ENCODE results near the gene MXD4. TPM values are rescaled to one million over a fixed set of nuclear protein-coding genes. Genes with fewer than 3 reads are reported as not detected.

MXD4 gene
- polyA plus RNA-seq, 4 donors = 24.0 to 46.7 (median 32.7) TPM

DNA sequence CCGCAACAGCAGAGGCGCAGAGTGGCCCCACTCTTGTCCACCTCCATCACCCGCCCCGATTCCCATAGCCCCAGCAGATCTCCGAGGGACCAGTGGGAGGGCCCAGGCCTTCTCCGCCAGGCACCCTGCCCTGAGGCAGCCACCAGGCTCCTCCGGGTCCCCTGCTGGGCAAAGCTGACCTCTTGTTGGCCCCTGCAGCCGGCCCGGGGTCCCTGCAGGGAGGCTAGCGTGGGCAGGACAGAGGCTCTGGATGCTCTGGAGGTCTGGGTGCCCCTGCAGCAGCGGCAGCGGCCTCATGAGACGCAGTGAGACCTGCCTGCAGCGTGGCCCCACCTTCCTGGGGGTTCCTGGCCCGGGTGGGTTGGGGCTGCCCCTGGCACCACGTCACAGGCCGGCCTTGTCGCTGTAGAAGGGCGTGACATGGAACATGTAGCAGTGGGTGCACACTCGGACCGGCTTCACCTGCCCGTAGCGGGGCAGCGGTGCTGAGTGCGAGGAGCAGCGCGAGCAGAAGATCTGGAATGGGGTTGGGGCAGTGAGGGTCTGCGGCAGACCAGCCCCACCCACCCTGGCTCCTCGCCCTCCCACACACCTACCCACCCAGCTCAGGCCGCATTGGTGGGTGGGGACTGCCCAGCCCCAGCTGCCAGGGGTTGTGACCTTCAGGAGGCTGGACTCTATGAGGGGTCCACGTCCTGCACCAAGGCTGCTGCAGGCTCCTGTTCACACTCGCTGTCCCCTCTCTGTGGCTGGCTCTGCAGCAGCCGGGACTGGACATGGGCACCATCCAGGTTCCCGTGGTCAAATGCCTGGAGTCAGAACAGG, 8.6 kb upstream of the MXD4 start:
- Histone ChIP-seq H3K27ac (ENCODE audit: low read depth in 1 of 3, low read length in 2 of 3) (no peak overlapping the region), H3K36me3 (ENCODE audit: control insufficient read depth in 3 of 3, insufficient read depth in 2 of 3, low read depth in 1 of 3, low read length in 3 of 3) (peaks cover 0 to 12% (median 0%) of the 10 kb centered on the region in 3 donors), H3K9me3 (ENCODE audit: control insufficient read depth in 2 of 2, insufficient read depth in 1 of 2, low read depth in 1 of 2, low read length in 1 of 2) (no peaks in the 10 kb centered on the region), H3K27me3 (ENCODE audit: control insufficient read depth in 3 of 3, insufficient read depth in 3 of 3, low read length in 3 of 3) (no peaks in the 10 kb centered on the region), H3K4me3 (ENCODE audit: low read depth in 1 of 3, low read length in 3 of 3) (no peak overlapping the region), H3K4me1 (ENCODE audit: control insufficient read depth in 3 of 3, insufficient read depth in 2 of 3, low read depth in 1 of 3, low read length in 2 of 3) (peaks cover 0 to 4% (median 0%) of the 10 kb centered on the region in 3 donors)
- no peak for FAIRE-seq
- 89 to 90% (median 89%) methylated on average over 28 to 34 of the region's 34 CpGs for WGBS, 3 donors
- DNase-seq = no peak

DNA sequence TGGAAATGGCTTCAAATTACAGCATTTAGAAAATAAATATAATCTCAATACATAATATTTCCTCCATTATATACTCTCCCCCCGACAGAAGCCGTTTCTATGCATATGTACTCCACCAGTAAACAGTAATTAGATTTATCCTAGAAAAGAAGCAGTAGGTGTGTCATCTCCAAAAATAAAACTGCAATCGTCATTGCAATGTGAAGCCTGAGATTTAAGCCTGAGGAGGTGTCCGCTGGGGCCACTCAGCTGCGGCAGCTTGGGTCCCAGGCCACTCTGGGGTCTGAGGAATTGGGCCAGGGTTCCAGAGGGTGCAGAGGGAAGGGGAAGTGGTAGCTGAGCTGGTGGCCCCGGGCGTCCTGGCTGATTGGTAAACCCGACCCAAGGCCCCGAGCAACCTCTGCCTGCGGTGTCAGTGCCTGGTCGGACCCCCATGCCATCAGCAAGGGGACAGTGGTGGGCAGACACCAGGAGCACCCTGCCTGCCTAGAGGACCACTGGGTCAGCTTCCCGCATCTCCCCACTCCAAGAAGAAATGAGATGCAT, 7.8 kb upstream of the MXD4 start:
- Histone ChIP-seq H3K36me3 (ENCODE audit: control insufficient read depth in 3 of 3, insufficient read depth in 2 of 3, low read depth in 1 of 3, low read length in 3 of 3) (peaks cover 0 to 10% (median 0%) of the 10 kb centered on the region in 3 donors), H3K27ac (ENCODE audit: low read depth in 1 of 3, low read length in 2 of 3) (no peak overlapping the region), H3K27me3 (ENCODE audit: control insufficient read depth in 3 of 3, insufficient read depth in 3 of 3, low read length in 3 of 3) (no peaks in the 10 kb centered on the region), H3K4me3 (ENCODE audit: low read depth in 1 of 3, low read length in 3 of 3) (no peak overlapping the region), H3K9me3 (ENCODE audit: control insufficient read depth in 2 of 2, insufficient read depth in 1 of 2, low read depth in 1 of 2, low read length in 1 of 2) (no peaks in the 10 kb centered on the region), H3K4me1 (ENCODE audit: control insufficient read depth in 3 of 3, insufficient read depth in 2 of 3, low read depth in 1 of 3, low read length in 2 of 3) (peaks cover 0 to 4% (median 0%) of the 10 kb centered on the region in 3 donors)
- FAIRE-seq = no peak
- DNase-seq = no peak
- WGBS, 3 donors = 82 to 90% (median 84%) methylated on average over 12 of the region's 12 CpGs

DNA sequence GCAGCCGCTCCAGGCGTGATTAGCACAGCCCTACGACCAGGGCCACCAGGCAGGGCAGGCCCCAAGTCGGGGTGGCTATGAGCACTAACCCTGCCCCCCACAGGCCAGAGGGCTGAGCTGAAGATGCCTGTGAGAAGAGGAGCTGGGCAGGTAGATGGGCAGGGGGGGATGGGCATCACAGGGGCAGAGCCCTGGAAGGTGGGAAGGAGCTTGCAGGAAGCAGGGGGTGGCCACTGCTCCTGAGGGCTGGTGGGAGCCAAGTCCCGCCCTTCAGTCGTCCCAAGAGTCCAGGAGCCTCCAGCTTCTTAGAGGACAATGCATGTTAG, 7.3 kb upstream of the MXD4 start:
- H3K27me3 ChIP-seq (ENCODE audit: control insufficient read depth in 3 of 3, insufficient read depth in 3 of 3, low read length in 3 of 3) = no peaks in the 10 kb centered on the region

DNA sequence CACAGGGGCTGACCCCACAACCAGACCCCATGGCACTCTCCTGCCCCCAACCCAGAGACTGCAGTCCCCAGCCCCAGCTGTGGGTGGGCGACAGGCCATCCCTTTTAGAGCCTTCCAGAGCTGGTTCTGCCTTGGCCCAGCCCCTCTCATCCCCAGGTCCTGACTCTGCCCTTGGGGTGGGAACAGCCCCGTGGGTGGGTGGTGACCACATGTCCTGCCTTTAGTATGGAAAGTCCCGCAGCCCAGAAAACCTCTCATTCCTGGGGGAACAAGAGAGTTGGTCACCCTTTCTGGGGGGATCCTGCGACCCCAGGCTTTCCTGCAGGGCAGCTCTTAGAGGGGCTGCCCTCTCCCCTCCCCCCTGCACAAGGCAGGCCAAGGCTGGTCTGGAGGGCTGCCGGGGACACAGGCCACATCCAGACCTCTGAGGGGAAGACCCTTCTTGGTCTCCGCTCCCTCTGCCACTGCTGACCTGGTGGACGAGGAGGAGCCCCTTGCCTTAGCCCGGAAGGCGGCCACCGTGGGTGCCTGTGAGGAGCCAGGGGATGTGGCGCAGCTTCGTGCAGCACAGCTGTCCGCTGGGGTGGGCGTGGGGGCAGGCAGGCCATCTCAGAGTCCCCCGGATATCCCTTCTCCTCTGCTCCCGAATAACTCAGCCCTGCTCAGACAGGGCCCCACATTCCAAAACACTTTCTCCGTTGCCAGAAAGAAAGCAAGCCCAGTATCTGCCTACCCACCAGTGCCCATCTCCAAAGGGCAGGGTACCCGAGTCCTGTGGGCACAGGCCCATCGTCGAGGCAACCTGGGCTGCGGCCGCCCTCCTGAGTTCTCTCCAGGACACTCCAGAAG, 6.7 kb upstream of the MXD4 start:
- FAIRE-seq (no peak), DNase-seq (no peak)
- 76 to 81% (median 80%) methylated on average over 20 to 22 of the region's 22 CpGs for WGBS, 3 donors
- no peak overlapping the region for H3K27ac ChIP-seq (ENCODE audit: low read depth in 1 of 3, low read length in 2 of 3)
- H3K9me3 ChIP-seq (ENCODE audit: control insufficient read depth in 2 of 2, insufficient read depth in 1 of 2, low read depth in 1 of 2, low read length in 1 of 2) = no peaks in the 10 kb centered on the region
- H3K4me1 ChIP-seq (ENCODE audit: control insufficient read depth in 3 of 3, insufficient read depth in 2 of 3, low read depth in 1 of 3, low read length in 2 of 3) = peaks cover 0 to under 1% (median 0%) of the 10 kb centered on the region in 3 donors
- no peak overlapping the region for H3K4me3 ChIP-seq (ENCODE audit: low read depth in 1 of 3, low read length in 3 of 3)
- no peaks in the 10 kb centered on the region for H3K27me3 ChIP-seq (ENCODE audit: control insufficient read depth in 3 of 3, insufficient read depth in 3 of 3, low read length in 3 of 3)
- H3K36me3 ChIP-seq (ENCODE audit: control insufficient read depth in 3 of 3, insufficient read depth in 2 of 3, low read depth in 1 of 3, low read length in 3 of 3) = peaks cover 0 to 8% (median 0%) of the 10 kb centered on the region in 3 donors

More for the DNA sequence above, 7.3 kb upstream of the MXD4 start:
- Histone ChIP-seq H3K9me3 (ENCODE audit: control insufficient read depth in 2 of 2, insufficient read depth in 1 of 2, low read depth in 1 of 2, low read length in 1 of 2) (no peaks in the 10 kb centered on the region), H3K27ac (ENCODE audit: low read depth in 1 of 3, low read length in 2 of 3) (no peak overlapping the region), H3K36me3 (ENCODE audit: control insufficient read depth in 3 of 3, insufficient read depth in 2 of 3, low read depth in 1 of 3, low read length in 3 of 3) (peaks cover 0 to 10% (median 0%) of the 10 kb centered on the region in 3 donors), H3K4me1 (ENCODE audit: control insufficient read depth in 3 of 3, insufficient read depth in 2 of 3, low read depth in 1 of 3, low read length in 2 of 3) (peaks cover 0 to 4% (median 0%) of the 10 kb centered on the region in 3 donors), H3K4me3 (ENCODE audit: low read depth in 1 of 3, low read length in 3 of 3) (no peak overlapping the region)
- FAIRE-seq = no peak
- no peak for DNase-seq
- WGBS, 3 donors = 70 to 76% (median 73%) methylated on average over 6 of the region's 6 CpGs

DNA sequence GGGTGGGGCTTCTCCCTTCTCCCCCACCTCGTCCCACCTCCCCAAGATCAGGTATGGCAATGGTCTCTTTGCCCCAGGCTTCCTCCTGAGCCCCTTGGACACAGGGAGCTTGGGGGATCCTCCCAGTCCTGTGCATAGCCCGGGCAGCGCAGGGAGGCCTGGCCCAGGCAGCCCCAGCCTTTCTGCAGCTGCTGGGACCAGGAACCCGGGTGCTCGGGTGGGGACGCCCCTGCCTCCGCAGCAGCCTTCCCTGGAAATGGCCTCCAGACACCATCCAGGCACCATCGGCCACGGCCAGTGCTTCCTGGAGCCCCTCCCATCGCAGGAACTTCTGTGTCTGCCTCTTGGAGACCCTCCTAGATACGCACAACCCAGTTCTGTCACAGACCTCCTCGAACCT, 5.9 kb upstream of the MXD4 start:
- Histone ChIP-seq H3K27me3 (ENCODE audit: control insufficient read depth in 3 of 3, insufficient read depth in 3 of 3, low read length in 3 of 3) (no peaks in the 10 kb centered on the region), H3K27ac (ENCODE audit: low read depth in 1 of 3, low read length in 2 of 3) (no peak overlapping the region), H3K4me3 (ENCODE audit: low read depth in 1 of 3, low read length in 3 of 3) (no peak overlapping the region), H3K9me3 (ENCODE audit: control insufficient read depth in 2 of 2, insufficient read depth in 1 of 2, low read depth in 1 of 2, low read length in 1 of 2) (no peaks in the 10 kb centered on the region), H3K36me3 (ENCODE audit: control insufficient read depth in 3 of 3, insufficient read depth in 2 of 3, low read depth in 1 of 3, low read length in 3 of 3) (peaks cover 0 to 8% (median 0%) of the 10 kb centered on the region in 3 donors), H3K4me1 (ENCODE audit: control insufficient read depth in 3 of 3, insufficient read depth in 2 of 3, low read depth in 1 of 3, low read length in 2 of 3) (peaks cover 0 to 7% (median 0%) of the 10 kb centered on the region in 3 donors)
- DNase-seq (no peak), FAIRE-seq (no peak)
- 84 to 86% (median 84%) methylated on average over 10 to 12 of the region's 12 CpGs for WGBS, 3 donors

DNA sequence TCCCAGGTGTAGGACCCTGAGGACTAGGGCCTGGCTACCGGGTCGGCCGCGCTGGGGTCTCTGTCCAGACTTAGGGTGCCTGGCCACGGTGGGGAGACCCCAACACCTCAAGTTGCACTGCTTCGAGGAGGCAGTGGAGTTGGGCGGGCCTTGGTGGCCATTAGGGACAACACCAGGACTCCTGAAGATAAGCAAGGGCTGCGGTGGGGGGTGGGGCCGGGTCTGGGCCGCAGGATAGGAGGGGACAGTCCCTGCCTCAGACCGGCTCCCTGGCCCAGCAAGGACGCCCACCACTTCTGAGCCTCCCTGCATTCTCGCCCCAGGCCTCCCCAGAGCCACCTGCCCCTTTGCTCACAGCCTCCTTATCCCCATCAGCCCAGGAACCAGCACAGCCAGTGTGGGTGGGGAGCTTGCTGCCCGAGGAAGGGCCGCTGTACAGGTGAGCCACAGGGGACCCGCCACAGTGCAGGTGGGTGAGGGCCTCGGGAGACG, 5.5 kb upstream of the MXD4 start:
- Histone ChIP-seq H3K4me3 (ENCODE audit: low read depth in 1 of 3, low read length in 3 of 3) (no peak overlapping the region), H3K27me3 (ENCODE audit: control insufficient read depth in 3 of 3, insufficient read depth in 3 of 3, low read length in 3 of 3) (no peaks in the 10 kb centered on the region), H3K36me3 (ENCODE audit: control insufficient read depth in 3 of 3, insufficient read depth in 2 of 3, low read depth in 1 of 3, low read length in 3 of 3) (peaks cover 0 to 8% (median 0%) of the 10 kb centered on the region in 3 donors), H3K9me3 (ENCODE audit: control insufficient read depth in 2 of 2, insufficient read depth in 1 of 2, low read depth in 1 of 2, low read length in 1 of 2) (no peaks in the 10 kb centered on the region), H3K4me1 (ENCODE audit: control insufficient read depth in 3 of 3, insufficient read depth in 2 of 3, low read depth in 1 of 3, low read length in 2 of 3) (peaks cover 0 to 10% (median 0%) of the 10 kb centered on the region in 3 donors), H3K27ac (ENCODE audit: low read depth in 1 of 3, low read length in 2 of 3) (no peak overlapping the region)
- WGBS, 3 donors = 73 to 80% (median 80%) methylated on average over 18 of the region's 18 CpGs
- FAIRE-seq (no peak), DNase-seq (no peak)

DNA sequence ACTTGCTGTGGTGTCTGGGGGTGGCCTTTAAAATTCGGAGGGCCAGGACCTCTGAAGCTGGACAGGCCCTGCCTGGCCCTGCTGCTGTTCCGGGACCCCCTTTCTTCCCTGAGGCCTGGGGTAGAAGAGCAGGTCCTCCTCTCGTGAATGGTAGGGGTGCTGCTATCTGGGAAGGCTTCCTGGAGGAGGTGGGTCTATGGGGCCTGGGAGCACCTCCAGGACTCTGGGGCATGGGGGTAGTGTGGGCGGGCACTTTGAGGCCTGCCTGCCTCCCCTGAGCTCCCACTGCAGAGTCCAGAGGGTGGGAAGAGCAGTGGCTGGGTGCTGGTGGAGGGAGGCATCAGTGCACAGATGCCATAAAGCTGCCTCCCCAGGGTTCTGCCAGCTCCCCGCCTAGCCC, 4.9 kb upstream of the MXD4 start:
- FAIRE-seq (no peak), DNase-seq (no peak)
- WGBS, 3 donors = 76 to 84% (median 78%) methylated on average over 5 of the region's 5 CpGs
- Histone ChIP-seq H3K36me3 (ENCODE audit: control insufficient read depth in 3 of 3, insufficient read depth in 2 of 3, low read depth in 1 of 3, low read length in 3 of 3) (peaks cover 0 to 3% (median 0%) of the 10 kb centered on the region in 3 donors), H3K4me1 (ENCODE audit: control insufficient read depth in 3 of 3, insufficient read depth in 2 of 3, low read depth in 1 of 3, low read length in 2 of 3) (peaks cover 0 to 10% (median 0%) of the 10 kb centered on the region in 3 donors), H3K27ac (ENCODE audit: low read depth in 1 of 3, low read length in 2 of 3) (no peak overlapping the region), H3K4me3 (ENCODE audit: low read depth in 1 of 3, low read length in 3 of 3) (no peak overlapping the region), H3K9me3 (ENCODE audit: control insufficient read depth in 2 of 2, insufficient read depth in 1 of 2, low read depth in 1 of 2, low read length in 1 of 2) (no peaks in the 10 kb centered on the region), H3K27me3 (ENCODE audit: control insufficient read depth in 3 of 3, insufficient read depth in 3 of 3, low read length in 3 of 3) (no peaks in the 10 kb centered on the region)

DNA sequence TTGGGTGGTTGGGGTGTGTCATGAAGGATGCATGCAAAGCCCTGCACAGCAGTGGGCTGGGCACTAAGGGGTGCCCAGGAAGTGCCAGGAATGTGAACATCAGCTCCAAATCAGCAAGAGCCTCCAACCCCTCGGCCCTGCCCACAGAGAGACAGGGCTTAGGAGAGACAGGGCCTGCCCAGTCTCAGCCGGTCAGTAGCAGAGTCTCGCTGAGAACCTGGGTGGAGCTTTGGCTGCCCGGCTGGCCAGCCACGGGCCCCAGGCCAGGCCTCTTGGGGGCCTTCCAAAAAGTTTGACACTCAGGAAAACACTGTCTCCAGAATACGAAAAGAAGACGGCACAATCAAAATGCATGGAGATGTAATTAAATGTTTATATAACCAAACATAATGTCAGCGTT, 4.3 kb upstream of the MXD4 start:
- Histone ChIP-seq H3K27ac (ENCODE audit: low read depth in 1 of 3, low read length in 2 of 3) (peak overlapping the region in 1 of 3 donors; percentile 3), H3K4me3 (ENCODE audit: low read depth in 1 of 3, low read length in 3 of 3) (no peak overlapping the region), H3K36me3 (ENCODE audit: control insufficient read depth in 3 of 3, insufficient read depth in 2 of 3, low read depth in 1 of 3, low read length in 3 of 3) (peaks cover 0 to 3% (median 0%) of the 10 kb centered on the region in 3 donors), H3K9me3 (ENCODE audit: control insufficient read depth in 2 of 2, insufficient read depth in 1 of 2, low read depth in 1 of 2, low read length in 1 of 2) (no peaks in the 10 kb centered on the region), H3K4me1 (ENCODE audit: control insufficient read depth in 3 of 3, insufficient read depth in 2 of 3, low read depth in 1 of 3, low read length in 2 of 3) (peaks cover 0 to 10% (median 0%) of the 10 kb centered on the region in 3 donors), H3K27me3 (ENCODE audit: control insufficient read depth in 3 of 3, insufficient read depth in 3 of 3, low read length in 3 of 3) (no peaks in the 10 kb centered on the region)
- no peak for DNase-seq
- 59 to 81% (median 75%) methylated on average over 8 of the region's 8 CpGs for WGBS, 3 donors
- no peak for FAIRE-seq
